ENCODE data around the gene MTSS2.

MTSS2 gene

DNA sequence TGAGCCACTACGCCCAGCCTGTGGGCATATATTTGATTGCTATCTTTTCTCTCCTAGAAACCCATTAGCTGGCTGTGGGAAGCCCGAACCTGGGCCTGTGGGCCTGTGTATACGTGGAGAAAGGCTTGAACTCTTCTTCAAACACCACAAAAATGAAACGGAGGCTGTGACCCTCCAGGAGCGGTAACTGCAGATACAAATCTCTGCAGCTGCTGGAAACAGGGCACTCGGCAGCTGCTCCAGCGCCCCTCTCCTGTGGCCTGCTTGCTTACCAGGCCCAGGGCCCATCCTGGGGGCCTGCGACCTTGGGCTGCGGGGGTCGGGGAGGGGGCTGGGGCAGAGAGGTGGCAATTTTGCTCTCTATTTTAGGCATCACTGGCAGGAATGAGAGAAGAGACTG is 28.0 kb upstream of the MTSS2 start:
- DNase-seq: no peak

DNA sequence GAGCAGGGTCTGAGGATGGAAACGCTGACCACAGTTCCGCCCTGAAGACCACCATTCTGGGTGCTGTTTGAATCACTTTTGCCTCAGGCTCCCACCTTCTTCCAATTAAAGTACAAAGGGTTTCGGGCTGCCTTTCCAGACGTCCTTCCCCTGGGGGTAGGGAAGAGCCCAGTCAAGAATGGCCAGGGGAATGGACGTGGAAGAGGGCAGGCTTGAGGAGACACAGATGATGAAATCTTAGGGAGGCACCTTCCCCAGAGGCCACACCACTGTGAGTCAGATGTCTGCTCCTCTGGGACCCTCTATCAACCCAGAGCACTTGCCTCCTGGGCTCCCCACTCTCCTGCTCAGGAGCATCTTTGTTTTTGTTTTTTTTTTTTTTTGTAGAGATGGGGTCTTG is 27.5 kb upstream of the MTSS2 start:
- no peak for DNase-seq

- DNase-seq: no peak
These were observed 27.1 kb upstream of the MTSS2 start for GRCh38 chr16:70712942-70713341.

DNA sequence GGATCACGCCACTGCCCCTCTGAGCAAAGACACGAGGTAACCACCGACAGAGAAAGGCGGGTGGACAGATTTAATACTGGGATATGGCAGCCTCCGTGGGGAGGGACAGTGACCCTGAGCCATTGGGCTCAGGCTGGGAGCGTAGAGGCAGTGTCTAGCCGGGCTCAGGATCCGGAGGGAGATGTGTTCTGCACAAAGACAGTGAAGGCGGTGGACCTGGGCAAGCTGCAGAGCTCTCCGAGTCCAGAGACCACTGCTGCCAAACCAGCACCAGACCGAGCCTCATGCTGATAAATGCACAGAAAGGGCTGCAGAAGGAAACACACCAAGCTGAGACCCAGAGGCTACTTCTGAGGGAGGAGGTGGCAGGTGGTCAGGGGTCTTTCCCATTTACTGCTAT is 26.5 kb upstream of the MTSS2 start:
- DNase-seq: no peak

- no peak for DNase-seq
These were observed 25.6 kb upstream of the MTSS2 start for GRCh38 chr16:70711211-70712031.

DNA sequence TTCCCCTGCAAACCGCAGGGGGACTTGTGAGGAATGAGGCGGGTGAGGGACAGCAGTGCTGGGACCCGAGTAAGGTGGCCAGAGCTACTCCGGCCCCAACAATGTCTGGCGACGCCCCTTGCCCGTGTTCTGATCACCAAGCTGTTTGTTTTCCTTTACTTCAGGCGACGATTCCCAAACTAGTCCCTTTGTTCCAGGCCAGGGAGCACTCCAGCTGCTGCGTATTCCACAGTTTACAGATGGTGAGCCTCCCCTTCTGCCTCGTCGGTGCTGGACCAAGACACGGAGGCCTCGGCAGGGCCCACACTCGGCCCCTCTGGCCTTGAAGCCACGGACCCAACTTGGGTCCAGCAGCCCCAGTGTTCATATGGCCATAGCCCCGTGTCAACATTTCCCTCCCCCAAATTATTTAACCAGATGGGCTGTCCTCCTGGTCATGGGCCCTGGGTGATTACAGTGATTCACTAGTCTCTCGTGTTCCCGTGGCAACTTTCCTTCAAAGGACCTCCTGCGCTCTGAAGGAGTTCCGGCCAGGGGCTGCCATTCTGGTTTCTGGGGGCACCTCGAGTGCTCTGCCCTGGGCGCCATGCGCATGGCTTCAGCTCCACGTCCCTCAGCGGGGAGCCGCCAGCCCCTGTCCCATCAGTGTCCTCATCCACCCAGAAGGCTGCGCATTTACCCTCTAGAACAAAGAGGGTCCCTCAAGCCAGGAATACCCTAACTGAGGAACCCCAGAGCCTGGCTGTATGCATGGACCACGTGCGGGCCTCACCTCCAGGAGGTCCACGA is 24.8 kb upstream of the MTSS2 start:
- no peak for DNase-seq

DNA sequence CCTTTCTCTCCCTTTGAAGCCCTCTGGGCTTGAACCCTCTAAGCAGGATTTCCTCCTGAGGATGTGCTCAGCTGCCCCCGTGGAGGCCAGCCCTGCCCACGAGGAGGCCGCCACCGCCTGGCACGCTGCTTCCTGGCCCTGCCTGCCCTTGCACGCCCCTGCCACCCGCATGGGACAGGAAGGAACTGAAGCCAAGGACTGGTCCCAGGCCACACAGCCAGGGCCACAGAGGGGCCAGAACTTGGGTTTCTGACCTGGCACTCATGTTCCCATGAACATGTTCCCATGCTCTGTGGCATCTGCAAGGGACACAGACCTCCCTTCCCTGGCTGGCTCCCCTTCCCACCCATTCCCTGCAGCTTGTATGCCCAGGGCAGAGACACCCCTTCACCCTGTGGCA is 24.1 kb upstream of the MTSS2 start:
- no peak for DNase-seq

DNA sequence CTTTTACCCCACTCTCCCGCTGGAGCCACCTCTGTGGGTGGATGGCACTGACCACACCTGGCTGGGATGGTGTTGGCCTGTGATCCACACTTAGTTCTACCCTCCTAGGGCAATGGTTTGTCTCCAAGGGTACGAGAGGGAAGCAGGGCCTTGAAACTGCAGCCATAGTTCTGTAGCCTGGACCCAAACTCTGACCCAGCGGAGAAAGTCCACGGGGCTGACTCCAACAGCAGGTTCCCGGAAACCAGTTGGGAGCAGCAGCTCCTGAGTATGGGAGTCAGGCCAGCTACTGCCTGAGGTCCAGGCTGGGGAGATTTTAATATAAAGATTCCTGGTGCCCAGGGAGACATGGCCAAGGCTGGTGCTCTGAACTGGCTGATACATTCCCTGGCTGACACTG is 23.6 kb upstream of the MTSS2 start:
- DNase-seq: no peak

DNA sequence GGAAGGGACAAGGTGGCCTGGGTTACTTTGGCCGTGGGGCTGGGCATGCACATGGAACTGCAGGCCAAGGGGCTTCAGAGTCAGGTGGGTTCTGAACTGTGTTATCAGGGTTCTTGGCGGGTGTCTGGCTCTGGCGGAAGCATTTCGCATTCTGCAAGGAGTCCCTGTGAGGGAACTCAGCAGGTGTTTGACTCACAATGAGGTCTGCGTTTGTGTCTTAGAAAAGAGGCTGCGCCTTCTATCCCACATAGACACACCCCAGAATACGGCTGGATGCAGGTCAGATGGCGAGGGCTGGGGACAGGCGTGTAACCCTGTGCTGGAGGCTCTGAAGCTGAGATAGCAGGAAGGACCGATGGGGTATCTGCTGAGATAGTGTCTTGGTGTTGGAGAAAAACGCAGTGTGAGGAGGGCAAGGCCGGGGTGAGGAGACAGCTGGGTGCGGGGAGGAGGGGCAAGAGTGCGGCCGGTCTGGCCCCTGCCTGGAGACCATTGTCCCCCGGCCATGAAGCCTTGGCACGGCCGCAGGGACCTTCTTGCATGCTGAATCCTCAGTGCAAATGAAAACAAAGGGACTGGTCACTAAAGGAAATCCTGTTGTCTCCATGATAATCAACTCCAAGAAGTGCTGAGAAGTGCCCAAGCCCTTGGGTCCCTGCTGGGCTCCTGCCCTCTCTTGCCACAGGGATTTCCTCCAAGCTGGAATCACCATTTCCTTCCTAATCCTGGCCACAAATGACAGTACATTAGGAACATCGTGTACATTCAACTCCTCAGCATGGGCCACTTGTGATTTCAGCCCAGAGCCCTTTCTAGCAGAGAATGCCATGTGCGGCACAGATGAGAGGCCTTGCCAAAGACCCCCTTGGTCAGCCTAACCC is 22.8 kb upstream of the MTSS2 start:
- no peak for DNase-seq

DNA sequence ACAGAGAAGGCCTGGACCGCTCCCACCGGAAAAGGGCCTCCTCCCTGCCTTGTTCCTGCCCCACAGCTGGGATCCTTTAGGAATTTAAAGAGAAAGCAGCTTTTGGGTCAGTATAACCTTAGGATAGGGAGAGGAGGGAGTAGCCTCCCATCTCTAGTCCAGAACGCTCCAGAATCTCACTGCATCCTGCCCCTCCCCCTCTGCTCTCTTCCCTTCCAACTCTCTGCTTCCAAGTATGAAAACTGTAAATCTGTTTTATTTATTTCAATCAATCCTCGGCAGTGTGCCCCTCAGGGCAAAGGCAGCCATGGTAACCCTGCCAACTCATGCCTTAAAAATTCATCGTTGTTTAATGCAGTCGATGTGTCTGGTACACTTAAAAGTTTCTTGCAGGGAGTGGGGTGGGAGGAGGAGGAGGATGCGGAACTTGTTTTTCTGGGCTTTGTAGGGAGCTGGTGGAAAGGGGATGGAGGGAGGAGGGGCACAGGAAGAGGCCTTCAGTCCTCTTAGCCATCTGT is 21.2 kb upstream of the MTSS2 start:
- DNase-seq: no peak

DNA sequence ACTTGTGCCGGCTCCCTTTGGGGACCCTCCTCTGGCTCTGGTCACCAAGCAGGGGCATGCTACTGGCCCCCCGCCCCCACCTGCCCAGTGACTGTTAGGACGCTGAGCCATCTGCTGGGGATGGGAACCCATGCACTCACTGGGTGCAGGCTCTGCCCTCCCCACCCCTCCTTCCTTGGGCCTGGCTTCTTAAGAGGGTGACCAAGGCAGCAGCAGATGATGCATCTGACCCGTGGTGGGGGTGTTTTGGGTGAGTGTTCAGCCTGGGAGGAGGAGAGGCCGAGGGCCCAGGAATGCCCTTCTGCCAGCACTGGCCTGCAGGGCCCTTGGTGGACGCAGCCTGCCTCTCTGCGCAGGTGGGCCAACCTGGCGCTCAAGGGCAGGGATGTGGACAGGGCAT is 19.2 kb upstream of the MTSS2 start:
- DNase-seq: no peak

- DNase-seq: no peak
These were observed 18.7 kb upstream of the MTSS2 start for GRCh38 chr16:70704586-70704985.

GRCh38 chr16:70703835-70704381 is 18.1 kb upstream of the MTSS2 start:
- no peak for DNase-seq

GRCh38 chr16:70703041-70703834 is 17.4 kb upstream of the MTSS2 start:
- no peak for DNase-seq

GRCh38 chr16:70702624-70703023 is 16.8 kb upstream of the MTSS2 start:
- no peak for DNase-seq

DNA sequence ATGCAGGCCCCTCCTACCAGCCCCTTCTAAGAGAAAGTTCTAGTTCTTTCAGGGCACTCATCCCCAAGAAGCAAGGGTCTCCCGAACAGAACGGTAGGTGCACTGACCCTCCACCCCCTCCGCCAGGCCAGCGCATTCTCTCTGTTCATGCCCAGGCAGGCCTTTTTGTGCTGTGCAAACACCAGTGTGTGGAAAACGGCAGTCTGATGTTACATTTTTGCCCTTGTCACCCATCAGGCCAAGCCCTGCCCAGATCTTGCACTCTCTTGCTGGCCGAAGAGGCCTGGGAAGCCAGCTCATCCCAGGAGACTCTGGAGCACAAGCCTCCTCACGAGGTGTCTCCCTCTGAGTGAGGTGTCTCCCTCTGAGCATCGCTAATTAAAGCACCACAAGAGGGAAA is 16.1 kb upstream of the MTSS2 start:
- DNase-seq: no peak

DNA sequence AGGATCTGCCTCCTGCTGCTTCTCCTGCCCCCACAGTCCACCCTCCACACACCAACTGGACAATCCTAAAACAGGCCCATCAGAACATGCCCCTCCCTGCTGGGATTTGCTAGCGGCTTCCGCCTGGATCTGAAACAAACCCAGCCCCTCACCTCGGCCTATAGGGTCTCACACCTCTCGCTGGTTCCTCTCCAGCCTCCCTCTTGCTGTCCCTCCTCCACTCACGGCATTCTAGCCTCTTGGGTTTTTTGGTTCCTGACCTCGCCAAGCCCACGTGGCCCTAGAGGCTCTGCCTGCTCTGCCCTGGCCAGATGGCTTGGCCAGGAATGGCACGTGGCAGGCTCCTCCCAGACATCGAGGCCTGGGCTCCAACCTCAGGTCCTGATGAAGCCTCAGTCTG is 15.7 kb upstream of the MTSS2 start:
- DNase-seq: no peak

DNA sequence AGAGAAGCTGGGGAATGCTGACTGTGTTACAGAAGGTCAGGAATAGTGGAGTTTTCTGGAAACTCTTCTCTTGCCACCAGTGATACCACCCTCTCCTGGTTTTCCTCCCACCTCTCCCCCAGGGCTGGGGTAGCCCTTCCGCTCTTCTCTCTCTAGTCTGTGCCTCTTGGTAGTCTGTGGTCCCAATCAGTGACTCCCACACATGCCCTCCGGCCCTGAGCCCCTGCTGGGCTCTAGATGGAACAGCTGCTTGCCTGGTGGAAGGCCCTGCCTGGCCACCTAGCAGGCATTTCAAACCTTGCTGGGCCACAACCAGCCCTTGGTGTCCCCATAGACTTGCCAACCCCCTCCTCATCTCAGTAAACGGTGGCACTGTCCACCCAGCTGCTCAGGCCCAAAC is 15.2 kb upstream of the MTSS2 start:
- DNase-seq: no peak

- no peak for DNase-seq
These were observed 14.5 kb upstream of the MTSS2 start for GRCh38 chr16:70700101-70701020.

DNA sequence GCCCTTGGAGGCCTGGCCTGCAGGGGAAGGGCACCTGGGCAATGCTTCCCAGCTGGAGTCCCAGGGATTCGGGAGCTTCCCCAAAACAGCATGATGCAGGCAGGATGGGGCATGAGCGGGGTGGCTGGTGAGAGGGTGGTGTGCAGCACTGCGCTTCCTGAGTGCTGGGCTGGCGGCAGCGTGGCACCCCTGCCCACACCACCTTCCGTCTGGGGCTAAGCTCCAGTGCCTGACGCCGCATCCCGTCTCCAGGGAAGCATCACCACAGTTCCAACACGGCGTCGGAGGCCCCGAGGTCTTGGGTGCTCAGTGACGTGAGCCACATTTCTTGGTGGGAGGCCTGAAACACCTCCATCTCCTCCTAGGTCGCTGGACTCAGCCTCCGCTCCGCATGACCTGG is 13.8 kb upstream of the MTSS2 start:
- DNase-seq: no peak

GRCh38 chr16:70698901-70699300 is 13.0 kb upstream of the MTSS2 start:
- DNase-seq: no peak

All from T-helper 1 cell (primary cell).